ENCODE measurements around the gene CHRM2. TPM values are rescaled to one million over a fixed set of nuclear protein-coding genes. Genes with fewer than 3 reads are reported as not detected.

The CHRM2 gene
- total RNA-seq, 2 experiments from 2014 or later = not detected

DNA sequence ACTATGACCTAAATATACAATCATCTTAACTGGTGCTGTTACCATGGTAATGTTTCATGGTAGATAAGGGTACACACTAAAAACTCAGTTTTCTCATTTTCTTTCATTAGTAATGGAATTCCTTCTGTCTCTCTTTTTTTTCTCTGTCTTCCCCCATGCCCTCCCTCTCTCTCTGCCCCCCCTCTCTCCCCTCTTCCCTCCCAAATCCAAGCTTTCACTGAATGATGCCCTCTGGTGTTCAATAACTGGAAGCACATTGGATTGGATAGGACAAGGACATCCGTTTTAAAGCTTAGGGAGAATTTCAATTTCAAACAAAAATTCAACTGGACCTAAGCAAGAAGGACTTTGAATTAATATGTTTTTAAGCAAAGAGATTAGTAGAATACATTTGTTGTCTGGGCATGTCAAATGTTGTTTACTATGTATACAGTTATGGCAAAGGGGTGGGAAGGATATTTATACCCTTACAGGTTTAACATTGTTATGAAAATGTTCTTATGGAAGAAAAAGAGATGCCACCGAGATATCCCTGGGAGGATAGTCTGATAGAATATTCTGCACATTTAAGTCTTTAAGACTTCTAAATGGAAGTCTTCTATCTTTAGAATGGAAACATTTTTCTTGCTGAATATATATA is 6.1 kb downstream of the CHRM2 start:
- CTCF ChIA-PET = interaction anchor here (0.6 kb wide), 1 partner anchor 587 kb away, joined by 3 read pairs; no protein-coding TSS in a partner anchor
- no peak overlapping the region for H3K4me3 Mint-ChIP-seq
- H3K27ac Mint-ChIP-seq = no peak overlapping the region
- intact Hi-C loops (cut with micrococcal nuclease) = no loop called here
- POLR2A ChIA-PET = no interaction called here
- peaks cover 8% of the 10 kb centered on the region for H3K27me3 Mint-ChIP-seq
- no peaks in the 10 kb centered on the region for H3K9me3 Mint-ChIP-seq
- H3K36me3 Mint-ChIP-seq = no peaks in the 10 kb centered on the region
- no peak for DNase-seq
- H3K4me1 Mint-ChIP-seq (ENCODE audit: low read depth) = no peaks in the 10 kb centered on the region

GRCh38 chr7:136877509-136877908 is 9.1 kb downstream of the CHRM2 start:
- intact Hi-C loops (cut with micrococcal nuclease) = no loop called here
- DNase-seq = no peak
- ChIA-PET POLR2A (no interaction called here), CTCF (no interaction called here)
- Mint-ChIP-seq H3K27ac (no peak overlapping the region), H3K9me3 (no peaks in the 10 kb centered on the region), H3K4me1 (ENCODE audit: low read depth) (no peaks in the 10 kb centered on the region), H3K27me3 (no peaks in the 10 kb centered on the region), H3K4me3 (no peak overlapping the region), H3K36me3 (no peaks in the 10 kb centered on the region)

- H3K27ac Mint-ChIP-seq = no peak overlapping the region
- no peaks in the 10 kb centered on the region for H3K9me3 Mint-ChIP-seq
- ChIA-PET CTCF (no interaction called here), POLR2A (no interaction called here)
- intact Hi-C loops (cut with micrococcal nuclease) = no loop called here
- DNase-seq = no peak
- H3K27me3 Mint-ChIP-seq = no peaks in the 10 kb centered on the region
- no peaks in the 10 kb centered on the region for H3K4me1 Mint-ChIP-seq (ENCODE audit: low read depth)
- H3K4me3 Mint-ChIP-seq = no peak overlapping the region
- no peaks in the 10 kb centered on the region for H3K36me3 Mint-ChIP-seq
Observed at GRCh38 chr7:136877990-136878389, 9.5 kb downstream of the CHRM2 start.

DNA sequence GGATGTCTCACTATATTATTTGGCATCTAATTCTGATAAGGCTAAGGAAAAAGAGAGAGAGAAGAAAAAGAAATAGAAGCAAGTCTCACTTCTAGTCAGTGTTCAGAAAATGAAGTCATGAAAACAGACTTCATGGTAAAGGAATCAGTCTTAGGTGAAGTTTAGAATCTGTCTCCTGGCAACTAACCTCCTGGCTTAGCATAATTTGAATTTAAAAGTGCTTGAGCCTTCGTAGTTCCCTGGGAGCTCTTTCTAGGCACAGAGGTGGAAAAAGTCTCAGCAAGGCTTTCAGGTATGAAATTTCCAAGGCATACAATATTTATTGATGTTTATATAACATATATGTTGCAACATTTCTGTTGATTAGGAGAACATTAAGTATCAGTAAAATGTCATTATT is 10.4 kb downstream of the CHRM2 start:
- POLR2A ChIA-PET = no interaction called here
- CTCF ChIA-PET = no interaction called here

GRCh38 chr7:136883046-136883445 is 14.6 kb downstream of the CHRM2 start:
- no peak overlapping the region for H3K27ac Mint-ChIP-seq
- H3K4me1 Mint-ChIP-seq (ENCODE audit: low read depth) = no peaks in the 10 kb centered on the region
- ChIA-PET POLR2A (no interaction called here), CTCF (interaction anchor here (1.3 kb wide), 1 partner anchor 18 kb away, joined by 3 read pairs; no protein-coding TSS in a partner anchor)
- no peak overlapping the region for H3K4me3 Mint-ChIP-seq
- no peak for DNase-seq
- no peaks in the 10 kb centered on the region for H3K27me3 Mint-ChIP-seq
- no peaks in the 10 kb centered on the region for H3K9me3 Mint-ChIP-seq
- intact Hi-C loops (cut with micrococcal nuclease) = no loop called here
- H3K36me3 Mint-ChIP-seq = no peaks in the 10 kb centered on the region

More for the DNA sequence above, 10.4 kb downstream of the CHRM2 start:
- Mint-ChIP-seq H3K27ac (no peak overlapping the region), H3K36me3 (no peaks in the 10 kb centered on the region), H3K9me3 (no peaks in the 10 kb centered on the region), H3K27me3 (no peaks in the 10 kb centered on the region), H3K4me3 (no peak overlapping the region), H3K4me1 (ENCODE audit: low read depth) (no peaks in the 10 kb centered on the region)
- DNase-seq = no peak
- intact Hi-C loops (cut with micrococcal nuclease) = no loop called here

DNA sequence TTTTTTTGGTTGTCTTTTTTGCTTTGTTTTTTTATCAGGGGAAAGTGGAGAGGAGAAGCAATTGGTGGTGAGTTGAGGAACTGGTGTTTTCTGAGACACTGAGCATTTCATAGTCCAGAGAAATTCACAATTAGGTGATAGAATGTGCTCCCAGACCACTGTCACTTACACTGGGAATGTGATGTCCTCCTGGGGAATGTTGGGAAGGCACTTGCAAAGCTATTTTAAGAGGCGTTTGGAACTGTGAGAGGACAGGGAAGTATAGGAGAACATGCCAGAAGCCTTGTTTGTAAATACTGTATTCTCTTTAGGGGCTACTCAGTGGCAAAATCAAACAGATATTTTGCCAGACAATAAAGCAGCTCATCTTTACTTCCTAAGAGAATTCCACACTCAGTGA is 16.0 kb downstream of the CHRM2 start:
- CTCF ChIA-PET = no interaction called here
- no peak overlapping the region for H3K27ac Mint-ChIP-seq
- intact Hi-C loops (cut with micrococcal nuclease) = no loop called here
- H3K36me3 Mint-ChIP-seq = no peaks in the 10 kb centered on the region
- DNase-seq = no peak
- H3K9me3 Mint-ChIP-seq = no peaks in the 10 kb centered on the region
- H3K27me3 Mint-ChIP-seq = no peaks in the 10 kb centered on the region
- H3K4me1 Mint-ChIP-seq (ENCODE audit: low read depth) = no peaks in the 10 kb centered on the region
- H3K4me3 Mint-ChIP-seq = no peak overlapping the region
- POLR2A ChIA-PET = no interaction called here

DNA sequence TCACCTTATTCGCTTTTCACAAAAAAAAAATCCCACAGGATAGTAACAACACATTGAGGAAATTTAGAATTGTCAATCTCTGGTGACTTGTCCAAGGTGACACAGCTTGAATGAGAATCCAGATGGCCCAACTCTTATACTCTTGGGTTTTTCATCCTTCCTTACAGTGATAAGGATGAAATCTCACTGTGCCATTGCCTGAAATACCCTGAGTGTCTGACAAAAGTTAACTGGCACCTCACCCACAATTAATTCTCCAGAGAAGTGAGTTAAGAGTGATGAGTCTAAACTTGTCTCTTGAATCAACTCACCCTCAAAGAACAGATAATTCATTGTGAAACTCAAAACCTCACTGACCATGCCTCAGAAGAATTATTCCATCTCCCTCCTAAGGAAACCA is 18.9 kb downstream of the CHRM2 start:
- no peaks in the 10 kb centered on the region for H3K27me3 Mint-ChIP-seq
- no peak overlapping the region for H3K27ac Mint-ChIP-seq
- ChIA-PET POLR2A (no interaction called here), CTCF (no interaction called here)
- H3K4me1 Mint-ChIP-seq (ENCODE audit: low read depth) = no peaks in the 10 kb centered on the region
- no peaks in the 10 kb centered on the region for H3K9me3 Mint-ChIP-seq
- H3K4me3 Mint-ChIP-seq = no peak overlapping the region
- no peaks in the 10 kb centered on the region for H3K36me3 Mint-ChIP-seq
- no peak for DNase-seq
- intact Hi-C loops (cut with micrococcal nuclease) = no loop called here

GRCh38 chr7:136890399-136890798 is 21.9 kb downstream of the CHRM2 start:
- POLR2A ChIA-PET = no interaction called here
- intact Hi-C loops (cut with micrococcal nuclease) = no loop called here
- no peak for DNase-seq
- CTCF ChIA-PET = no interaction called here
- H3K4me1 Mint-ChIP-seq (ENCODE audit: low read depth) = no peaks in the 10 kb centered on the region
- no peak overlapping the region for H3K4me3 Mint-ChIP-seq
- no peak overlapping the region for H3K27ac Mint-ChIP-seq
- no peaks in the 10 kb centered on the region for H3K27me3 Mint-ChIP-seq
- no peaks in the 10 kb centered on the region for H3K36me3 Mint-ChIP-seq
- H3K9me3 Mint-ChIP-seq = peaks cover 3% of the 10 kb centered on the region

DNA sequence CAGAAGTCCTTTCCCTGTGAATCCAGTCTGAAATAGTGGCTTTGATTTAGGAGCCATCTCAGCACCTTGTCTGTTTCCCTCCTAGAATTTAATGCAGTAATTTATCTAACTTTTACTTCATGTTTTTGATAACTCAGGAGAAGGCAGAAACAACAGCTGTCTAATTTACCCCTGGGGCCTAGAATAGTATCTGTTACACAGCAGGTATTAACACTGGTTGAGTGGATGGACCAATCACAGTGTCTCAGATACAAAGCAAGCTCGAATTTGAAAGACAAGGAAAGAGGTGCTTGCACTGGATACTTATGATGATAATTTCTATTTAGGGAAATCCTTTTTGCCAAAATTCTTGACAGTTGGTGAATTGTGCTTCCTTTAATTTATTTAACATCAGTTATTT is 23.4 kb downstream of the CHRM2 start:
- no peaks in the 10 kb centered on the region for H3K27me3 Mint-ChIP-seq
- peaks cover 3% of the 10 kb centered on the region for H3K9me3 Mint-ChIP-seq
- intact Hi-C loops (cut with micrococcal nuclease) = no loop called here
- no peak for DNase-seq
- ChIA-PET CTCF (no interaction called here), POLR2A (no interaction called here)
- no peak overlapping the region for H3K27ac Mint-ChIP-seq
- no peaks in the 10 kb centered on the region for H3K4me1 Mint-ChIP-seq (ENCODE audit: low read depth)
- H3K36me3 Mint-ChIP-seq = no peaks in the 10 kb centered on the region
- H3K4me3 Mint-ChIP-seq = no peak overlapping the region

DNA sequence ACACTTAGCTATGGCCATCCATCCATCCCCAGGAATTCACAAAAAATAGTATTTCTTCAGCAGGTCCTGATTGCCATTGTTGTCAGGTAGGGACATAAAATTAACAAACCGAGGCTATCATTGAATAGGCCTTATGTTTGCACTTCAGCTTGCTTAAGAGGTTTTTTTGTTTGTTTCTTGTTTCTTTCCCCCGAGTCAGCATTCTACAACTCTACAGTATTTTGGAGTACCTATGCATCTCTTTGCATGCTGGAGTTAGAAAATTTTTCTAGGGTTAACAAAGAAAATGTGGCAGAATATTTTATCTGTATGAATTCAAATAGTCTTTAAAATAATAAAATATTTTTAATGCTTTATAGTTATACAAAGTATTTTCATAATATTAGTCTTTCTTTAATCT is 26.3 kb downstream of the CHRM2 start:
- Mint-ChIP-seq H3K9me3 (peaks cover 3% of the 10 kb centered on the region), H3K27ac (no peak overlapping the region), H3K27me3 (no peaks in the 10 kb centered on the region), H3K4me1 (ENCODE audit: low read depth) (no peaks in the 10 kb centered on the region), H3K4me3 (no peak overlapping the region), H3K36me3 (no peaks in the 10 kb centered on the region)
- no peak for DNase-seq
- CTCF ChIA-PET = no interaction called here
- intact Hi-C loops (cut with micrococcal nuclease) = no loop called here
- POLR2A ChIA-PET = no interaction called here

- intact Hi-C loops (cut with micrococcal nuclease) = no loop called here
- Mint-ChIP-seq H3K4me1 (ENCODE audit: low read depth) (no peaks in the 10 kb centered on the region), H3K27me3 (no peaks in the 10 kb centered on the region), H3K27ac (no peak overlapping the region), H3K4me3 (no peak overlapping the region), H3K9me3 (peaks cover 3% of the 10 kb centered on the region), H3K36me3 (no peaks in the 10 kb centered on the region)
- DNase-seq = no peak
- ChIA-PET CTCF (no interaction called here), POLR2A (no interaction called here)
Observed at GRCh38 chr7:136897676-136898075, 29.2 kb downstream of the CHRM2 start.

GRCh38 chr7:136900005-136900404 is 31.6 kb downstream of the CHRM2 start:
- intact Hi-C loops (cut with micrococcal nuclease) = no loop called here
- Mint-ChIP-seq H3K36me3 (no peaks in the 10 kb centered on the region), H3K27me3 (no peaks in the 10 kb centered on the region), H3K27ac (no peak overlapping the region), H3K9me3 (no peaks in the 10 kb centered on the region), H3K4me1 (ENCODE audit: low read depth) (no peaks in the 10 kb centered on the region), H3K4me3 (no peak overlapping the region)
- ChIA-PET POLR2A (no interaction called here), CTCF (no interaction called here)
- DNase-seq = no peak

- Mint-ChIP-seq H3K4me3 (no peak overlapping the region), H3K9me3 (peaks cover 4% of the 10 kb centered on the region), H3K4me1 (ENCODE audit: low read depth) (no peaks in the 10 kb centered on the region), H3K36me3 (no peaks in the 10 kb centered on the region), H3K27ac (no peak overlapping the region), H3K27me3 (no peaks in the 10 kb centered on the region)
- intact Hi-C loops (cut with micrococcal nuclease) = no loop called here
- DNase-seq = no peak
- ChIA-PET POLR2A (no interaction called here), CTCF (no interaction called here)
Observed at GRCh38 chr7:136910771-136911170, 42.3 kb downstream of the CHRM2 start.

DNA sequence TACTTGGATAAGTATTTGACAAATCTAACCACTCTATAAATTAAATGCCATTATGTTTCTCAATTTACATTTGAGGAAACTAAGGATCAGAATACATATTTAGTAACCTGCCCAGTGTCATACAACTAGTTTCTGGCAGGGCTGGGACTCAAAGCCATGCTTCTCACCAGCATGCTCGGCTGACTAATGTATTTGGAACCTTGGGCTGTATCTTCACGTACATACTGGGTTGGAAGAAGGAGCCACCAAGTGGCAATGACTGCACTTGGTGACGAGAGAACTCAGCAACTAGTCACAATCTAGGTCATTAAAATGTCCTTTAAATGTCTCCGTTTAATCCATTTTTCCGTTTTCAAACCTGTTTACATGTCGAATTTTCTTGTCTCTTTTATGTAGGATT is 42.9 kb downstream of the CHRM2 start:
- peaks cover 4% of the 10 kb centered on the region for H3K9me3 Mint-ChIP-seq
- no peaks in the 10 kb centered on the region for H3K36me3 Mint-ChIP-seq
- ChIA-PET POLR2A (no interaction called here), CTCF (no interaction called here)
- DNase-seq = no peak
- no peaks in the 10 kb centered on the region for H3K4me1 Mint-ChIP-seq (ENCODE audit: low read depth)
- H3K27me3 Mint-ChIP-seq = no peaks in the 10 kb centered on the region
- H3K4me3 Mint-ChIP-seq = no peak overlapping the region
- no peak overlapping the region for H3K27ac Mint-ChIP-seq
- intact Hi-C loops (cut with micrococcal nuclease) = no loop called here

Measured in activated CD4-positive, alpha-beta memory T cell treated with anti-CD3 and anti-CD28 coated beads for 36 hours (primary cell).